Mucosa of descending colon (tissue), 3 donors: ENCODE data around the gene CUEDC2. TPM values are rescaled to one million over a fixed set of nuclear protein-coding genes. Genes with fewer than 3 reads are reported as not detected.
A peak's percentile ranks its signal among the peaks of the same experiment; 100 is the strongest.

Source experiments
- ATAC-seq: fragments of 200-7000 bp; cut with Tn5 transposase; one replicate; pipeline ENCODE4 v1.9.1; 2020; ENCODE audit warnings: mild to moderate bottlenecking, moderate library complexity
- DNase-seq, 3 donors: peaks; one replicate each; pipeline ENCODE4 v3.0.0-alpha.2; 2020
- H3K36me3 ChIP-seq: fragments of 200-600 bp; one replicate; pipeline ENCODE4 v1.8.0; 2021; ENCODE audit warnings: low read depth, mild to moderate bottlenecking
- H3K4me1 ChIP-seq: fragments of 200-600 bp; one replicate; pipeline ENCODE4 v1.8.0; 2021; ENCODE audit warnings: low read depth, mild to moderate bottlenecking
- H3K4me3 ChIP-seq: fragments of 200-600 bp; one replicate; pipeline ENCODE4 v1.8.0; 2021; ENCODE audit warnings: mild to moderate bottlenecking
- H3K9me3 ChIP-seq: fragments of 200-600 bp; one replicate; pipeline ENCODE4 v1.8.0; 2021; ENCODE audit warnings: mild to moderate bottlenecking
- intact Hi-C, 2 donors: fragments of 100-400 bp; cut with DNase I in 1 of 2; cut with micrococcal nuclease in 1 of 2; formaldehyde crosslinking; loops; one replicate each; pipeline versions ENCODE4 v1.11.0 to v1.11.1; 2022; cut with DNase I, micrococcal nuclease
- total RNA-seq, 3 donors: library from RNA; stranded (reverse); fragmentation: NEBNext Ultra II Directional in 2 of 3; extraction: Animal tissue kit (Norgen Biotek cat#: 25700) in 2 of 3; gene quantifications; one replicate each; pipeline versions ENCODE4 v1.2.1 to v1.2.4, GENCODE V29; 2021 to 2023
- TF ChIP-seq, protein P1 (sequence below): fragments of 200-600 bp; IDR thresholded peaks from one replicate; pipeline ENCODE4 v1.8.0; 2022; ENCODE audit warnings: antibody characterized with exemption, mild to moderate bottlenecking
- donor health status: DM: no; HTN: no; CAD: no; lungs with moderate emphysema.
- donor health status: DM: no; HTN: no; CAD: no.
- donor health status: DM: no; HTN: yes; CAD: no.

Gene CUEDC2
- total RNA-seq, 3 donors from 2014 or later = 26.6 to 51.9 (median 29.2) TPM

GRCh38 chr10:102406815-102407214, 25.6 kb downstream of the CUEDC2 start:
- Histone ChIP-seq H3K4me3 (no peak overlapping the region), H3K4me1 (peaks cover 8% of the 10 kb centered on the region), H3K9me3 (no peaks in the 10 kb centered on the region), H3K36me3 (no peaks in the 10 kb centered on the region)
- TF ChIP-seq, protein P1, sequence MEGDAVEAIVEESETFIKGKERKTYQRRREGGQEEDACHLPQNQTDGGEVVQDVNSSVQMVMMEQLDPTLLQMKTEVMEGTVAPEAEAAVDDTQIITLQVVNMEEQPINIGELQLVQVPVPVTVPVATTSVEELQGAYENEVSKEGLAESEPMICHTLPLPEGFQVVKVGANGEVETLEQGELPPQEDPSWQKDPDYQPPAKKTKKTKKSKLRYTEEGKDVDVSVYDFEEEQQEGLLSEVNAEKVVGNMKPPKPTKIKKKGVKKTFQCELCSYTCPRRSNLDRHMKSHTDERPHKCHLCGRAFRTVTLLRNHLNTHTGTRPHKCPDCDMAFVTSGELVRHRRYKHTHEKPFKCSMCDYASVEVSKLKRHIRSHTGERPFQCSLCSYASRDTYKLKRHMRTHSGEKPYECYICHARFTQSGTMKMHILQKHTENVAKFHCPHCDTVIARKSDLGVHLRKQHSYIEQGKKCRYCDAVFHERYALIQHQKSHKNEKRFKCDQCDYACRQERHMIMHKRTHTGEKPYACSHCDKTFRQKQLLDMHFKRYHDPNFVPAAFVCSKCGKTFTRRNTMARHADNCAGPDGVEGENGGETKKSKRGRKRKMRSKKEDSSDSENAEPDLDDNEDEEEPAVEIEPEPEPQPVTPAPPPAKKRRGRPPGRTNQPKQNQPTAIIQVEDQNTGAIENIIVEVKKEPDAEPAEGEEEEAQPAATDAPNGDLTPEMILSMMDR = no peak
- DNase-seq (no peak), ATAC-seq (no peak)
- intact Hi-C loops = no loop called here

DNA sequence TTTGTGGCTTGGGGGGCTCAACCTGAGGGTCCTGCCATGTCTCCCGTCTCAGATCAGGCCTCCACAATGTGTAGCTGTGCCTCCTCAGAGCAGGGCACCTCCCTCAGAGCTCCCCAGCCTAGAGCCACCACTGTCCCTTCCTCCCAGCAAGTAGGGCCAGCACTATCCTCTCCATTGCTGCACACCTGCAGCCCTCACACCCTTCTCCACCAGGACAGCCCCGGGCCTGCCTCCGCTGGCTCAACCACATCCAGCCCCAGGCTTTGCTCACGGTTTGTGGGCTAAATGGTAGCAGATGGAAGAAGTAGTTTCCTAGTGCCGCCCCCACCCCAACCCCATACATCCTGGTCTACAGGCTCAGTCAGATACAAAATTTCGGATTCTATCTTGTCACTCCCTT, 26.7 kb downstream of the CUEDC2 start:
- TF ChIP-seq, protein P1 = no peak
- intact Hi-C loops = no loop called here
- H3K36me3 ChIP-seq = no peaks in the 10 kb centered on the region
- ATAC-seq (no peak), DNase-seq (no peak)
- no peak overlapping the region for H3K4me3 ChIP-seq
- no peaks in the 10 kb centered on the region for H3K9me3 ChIP-seq
- H3K4me1 ChIP-seq = peaks cover 8% of the 10 kb centered on the region

- DNase-seq (no peak), ATAC-seq (no peak)
- H3K36me3 ChIP-seq = no peaks in the 10 kb centered on the region
- H3K4me3 ChIP-seq = no peak overlapping the region
- intact Hi-C loops = no loop called here
- TF ChIP-seq, protein P1 = no peak
- no peaks in the 10 kb centered on the region for H3K9me3 ChIP-seq
- peaks cover 8% of the 10 kb centered on the region for H3K4me1 ChIP-seq
Observed at GRCh38 chr10:102405108-102405571, 27.2 kb downstream of the CUEDC2 start.

DNA sequence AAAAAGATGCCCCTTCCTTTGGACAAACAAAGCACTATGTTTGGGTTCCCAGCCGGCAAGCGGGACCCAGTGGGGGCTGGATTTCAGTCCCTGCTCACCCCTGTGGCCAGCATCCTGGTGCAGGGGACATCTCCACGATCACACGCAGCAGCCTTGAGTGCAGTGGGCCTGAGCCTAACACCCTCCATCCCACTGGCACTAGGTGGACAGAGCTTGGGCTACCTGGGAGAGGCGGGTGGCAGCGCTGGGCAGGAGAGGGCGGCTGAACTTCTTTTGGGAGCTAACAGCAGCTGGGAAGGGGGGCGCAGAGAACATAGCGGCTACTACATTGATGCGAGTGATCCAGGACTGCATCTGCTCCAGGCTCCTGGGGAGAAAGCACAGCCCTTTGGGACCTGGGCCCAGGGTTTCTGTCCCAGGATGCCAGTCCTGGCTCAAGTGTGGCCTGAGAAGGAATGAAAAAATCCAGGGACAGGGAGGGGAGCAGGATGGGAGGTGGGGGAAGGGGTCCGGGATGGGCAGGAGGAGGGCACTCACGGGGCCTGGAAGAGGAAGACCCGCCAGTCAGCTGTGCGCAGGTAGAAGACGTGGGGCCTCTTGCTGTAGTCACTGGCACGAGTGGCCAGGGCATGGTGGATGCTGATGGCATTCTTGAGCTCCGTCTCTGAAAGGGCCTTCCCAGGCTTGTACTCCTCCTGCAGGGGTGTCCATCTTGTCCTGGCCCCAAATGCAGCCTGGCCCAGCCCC, 27.8 kb downstream of the CUEDC2 start:
- H3K4me3 ChIP-seq = no peak overlapping the region
- DNase-seq (peak in 1 of 3 donors; percentile 33), ATAC-seq (no peak)
- H3K36me3 ChIP-seq = no peaks in the 10 kb centered on the region
- TF ChIP-seq, protein P1 = no peak
- peaks cover 14% of the 10 kb centered on the region for H3K4me1 ChIP-seq
- intact Hi-C loops = no loop called here
- H3K9me3 ChIP-seq = no peaks in the 10 kb centered on the region

- intact Hi-C loops = no loop called here
- Histone ChIP-seq H3K9me3 (no peaks in the 10 kb centered on the region), H3K36me3 (no peaks in the 10 kb centered on the region), H3K4me3 (no peak overlapping the region), H3K4me1 (peaks cover 8% of the 10 kb centered on the region)
- TF ChIP-seq, protein P1 = no peak
- DNase-seq = peak in 1 of 3 donors; percentile 33
- ATAC-seq = no peak
Observed at GRCh38 chr10:102403115-102403514, 29.3 kb downstream of the CUEDC2 start.
